GM13976 (cell line): ENCODE data around the gene ADTRP.
"Not testable (repeated sequence)": the region's sequence is repeated elsewhere in the genome, so short reads cannot be mapped to it uniquely, and the experiment has no call there.

Experiments
- DNase-seq: peaks from one replicate; pipeline ENCODE4 v3.0.0; 2012; ENCODE audit warnings: low spot score
- CTCF ChIP-seq: IDR thresholded peaks from 2 replicates; pipeline ENCODE4 v1.5.1; 2012; ENCODE audit warnings: borderline replicate concordance, mild to moderate bottlenecking; ENCODE audit not compliant: insufficient read depth; ENCODE audit errors: extremely low read depth, missing control alignments, control extremely low read depth
- in situ Hi-C: fragments of 300-500 bp; cut with MboI; formaldehyde crosslinking; loops from one replicate; pipeline ENCODE4 v1.12.0; 2022; ENCODE audit warnings: low sequenced_read_pairs, mixed read lengths, inconsistent platforms; ENCODE audit not compliant: unreplicated experiment

ADTRP gene

GRCh38 chr6:11804701-11805100 lies 26.1 kb upstream of the ADTRP start:
- TF ChIP-seq CTCF, result no peak
- DNase-seq, result no peak
- in situ Hi-C loops, result no loop called here

- DNase-seq, result no peak
- in situ Hi-C loops, result no loop called here
- TF ChIP-seq CTCF, result no peak
Observed at GRCh38 chr6:11804135-11804534, 25.5 kb upstream of the ADTRP start.

DNA sequence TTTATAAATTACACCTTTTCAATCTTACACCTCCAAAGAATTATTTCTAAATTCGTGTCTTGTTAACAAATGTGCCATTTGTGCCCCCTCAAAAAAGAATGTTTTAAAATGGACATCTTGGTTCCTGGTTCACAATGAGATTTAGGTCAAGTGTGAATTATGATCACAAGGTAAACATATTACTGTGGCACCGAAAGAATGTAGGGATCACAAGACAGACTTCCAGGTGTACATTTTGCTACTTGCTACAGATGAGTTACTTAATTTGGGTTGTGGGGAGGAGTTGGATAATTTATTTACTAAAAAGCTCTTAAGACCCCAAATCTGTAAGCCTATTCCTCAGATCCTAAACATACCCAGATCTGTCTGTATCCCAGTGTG lies 25.0 kb upstream of the ADTRP start:
- TF ChIP-seq CTCF, result no peak
- in situ Hi-C loops, result no loop called here
- no peak for DNase-seq

GRCh38 chr6:11802886-11803590 lies 24.4 kb upstream of the ADTRP start:
- no peak for TF ChIP-seq CTCF
- DNase-seq, result no peak
- in situ Hi-C loops, result no loop called here

DNA sequence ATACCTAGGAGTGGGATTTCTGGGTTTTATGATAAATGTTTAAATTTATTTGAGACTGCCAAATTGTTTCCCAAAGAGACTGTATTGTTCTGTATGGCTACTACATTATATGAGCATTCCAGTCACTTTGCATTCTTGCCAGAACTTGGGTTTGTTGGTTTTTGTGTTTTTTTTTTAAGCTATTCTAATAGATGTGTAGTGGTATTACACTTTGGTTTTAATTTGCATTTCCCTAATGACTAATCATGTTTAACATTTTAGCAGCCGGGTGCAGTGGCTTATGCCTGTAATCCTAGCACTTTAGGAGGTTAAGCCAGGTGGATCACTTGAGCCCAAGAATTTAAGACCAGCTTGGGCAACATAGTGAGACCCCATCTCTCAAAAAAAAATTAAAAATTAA lies 21.9 kb upstream of the ADTRP start:
- in situ Hi-C loops, DNase-seq: not testable (repeated sequence)

- TF ChIP-seq CTCF, result no peak
- in situ Hi-C loops, result no loop called here
- no peak for DNase-seq
Observed at GRCh38 chr6:11798538-11798937, 19.9 kb upstream of the ADTRP start.

GRCh38 chr6:11798096-11798495 lies 19.5 kb upstream of the ADTRP start:
- TF ChIP-seq CTCF, result no peak
- no peak for DNase-seq
- in situ Hi-C loops, result no loop called here
